Measurements from ENCODE around the gene LSP1. TPM values are rescaled to one million over a fixed set of nuclear protein-coding genes. Genes with fewer than 3 reads are reported as not detected.

The LSP1 gene
- total and polyA plus RNA-seq, 2 of the 8 experiments (the other 6 are each of a cell fraction or from before 2014, with no cell fraction given): 0.03 TPM; not detected in 1

DNA sequence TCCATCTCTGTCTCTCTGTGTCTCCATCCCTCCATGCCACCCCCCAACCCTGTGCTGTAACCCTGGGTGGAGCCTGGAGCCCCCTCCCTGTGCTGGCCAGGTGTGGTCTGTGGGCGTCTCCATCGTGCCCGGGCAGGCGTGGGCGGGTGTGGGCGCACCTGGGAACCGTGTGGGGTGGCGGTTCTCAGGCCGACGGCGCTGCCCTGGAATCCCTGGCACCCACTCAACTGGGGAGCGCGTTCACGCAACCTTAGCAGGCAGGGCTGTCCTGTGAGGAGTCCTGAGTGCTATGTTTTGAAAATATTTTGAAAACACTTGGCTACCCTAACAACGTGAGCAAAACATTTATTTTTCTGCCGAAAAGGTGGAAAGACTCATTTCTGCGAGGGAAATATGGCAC, 71.3 kb downstream of the LSP1 start:
- no peak overlapping the region for H3K14ac ChIP-seq (ENCODE audit: insufficient read length)
- 79% methylated on average over 14 of the region's 17 CpGs; no CpG with 5 or more reads in 1 of the 2 experiments for WGBS, 2 experiments (ENCODE audit: extremely low coverage in 1 of 2, insufficient coverage in 1 of 2, insufficient read length in 1 of 2, insufficient replicate concordance in 2 of 2, low coverage in 1 of 2, low lambda C conversion rate in 2 of 2, missing lambda C conversion rate in 1 of 2)
- H4K5ac ChIP-seq (ENCODE audit: insufficient read length, low read depth, low read length): no peak overlapping the region
- H3K79me1 ChIP-seq (ENCODE audit: low read depth, low read length): no peaks in the 10 kb centered on the region
- no peak overlapping the region for H3K4me3 ChIP-seq (ENCODE audit: extremely low read depth in 1 of 4, insufficient read depth in 2 of 4, low read depth in 3 of 4, low read length in 4 of 4)
- peaks cover 0 to 3% (median 0%) of the 10 kb centered on the region in 4 experiments; a peak in 3 of 7 replicates for H3K4me1 ChIP-seq (replicated peaks in 1 of 4; ENCODE audit: control insufficient read depth in 3 of 4, insufficient read depth in 4 of 4, low read length in 3 of 4)
- no peak for DNase-seq (ENCODE audit: low read depth in 1 of 2, low spot score in 2 of 2)
- H3K9ac ChIP-seq (replicated peaks in 1 of 4; ENCODE audit: extremely low read depth in 1 of 4, low read depth in 3 of 4, low read length in 3 of 4): no peak overlapping the region
- no peak overlapping the region for H2BK5ac ChIP-seq (ENCODE audit: low read depth, low read length)
- no peaks in the 10 kb centered on the region for H3K9me3 ChIP-seq (ENCODE audit: insufficient read depth in 2 of 2, low read depth in 1 of 2, low read length in 1 of 2)
- H2AK5ac ChIP-seq (ENCODE audit: low read depth, low read length): no peak overlapping the region
- CTCF ChIA-PET (ENCODE audit: partially characterized antibody): interaction anchor here (0.7 to 1.7 kb wide), 2 partner anchors 11 to 48 kb away, joined by 3 read pairs; no protein-coding TSS in a partner anchor
- no peak overlapping the region for H2BK120ac ChIP-seq (replicated peaks; ENCODE audit: low read depth, low read length)
- no peaks in the 10 kb centered on the region for H4K20me1 ChIP-seq (replicated peaks in 1 of 2; ENCODE audit: control insufficient read depth in 1 of 2, insufficient read depth in 2 of 2, low read length in 2 of 2)
- H2BK20ac ChIP-seq (ENCODE audit: low read length): no peak overlapping the region
- no peak overlapping the region for H2BK15ac ChIP-seq (ENCODE audit: low read length)
- H3K79me2 ChIP-seq (ENCODE audit: control insufficient read depth in 1 of 2, insufficient read depth in 2 of 2, low read length in 2 of 2): no peaks in the 10 kb centered on the region
- no peak overlapping the region for H3K18ac ChIP-seq (ENCODE audit: extremely low read depth, low read length)
- no peaks in the 10 kb centered on the region for H3K27me3 ChIP-seq (replicated peaks in 1 of 4; ENCODE audit: control insufficient read depth in 3 of 4, extremely low read depth in 1 of 4, insufficient read depth in 3 of 4, low read length in 3 of 4)
- POLR2A ChIA-PET (ENCODE audit: partially characterized antibody): no interaction called here
- no peak overlapping the region for H2BK12ac ChIP-seq (ENCODE audit: low read depth, low read length)
- no peak overlapping the region for H3K4me2 ChIP-seq (ENCODE audit: insufficient read depth in 1 of 2, low read depth in 2 of 2, low read length in 2 of 2)
- H3K56ac ChIP-seq (replicated peaks; ENCODE audit: insufficient read length, low read depth, low read length): no peak overlapping the region
- H3K4ac ChIP-seq (replicated peaks; ENCODE audit: insufficient read length, low read depth, low read length): no peak overlapping the region
- no peaks in the 10 kb centered on the region for H3K23me2 ChIP-seq (ENCODE audit: low read depth, low read length)
- no peak for FAIRE-seq
- H3K36me3 ChIP-seq (ENCODE audit: control insufficient read depth in 2 of 4, insufficient read depth in 4 of 4, low read length in 3 of 4): no peaks in the 10 kb centered on the region
- no peak overlapping the region for H2AFZ ChIP-seq (ENCODE audit: low read length)
- no peak overlapping the region for H3K27ac ChIP-seq (ENCODE audit: low read depth, low read length)
- H3K23ac ChIP-seq (ENCODE audit: insufficient read length): no peak overlapping the region
- H4K8ac ChIP-seq (ENCODE audit: extremely low read depth, insufficient read depth, low read length): no peak overlapping the region
- no peak for TF ChIP-seq SIX5 (IDR thresholded peaks at IDR 0.05; ENCODE audit: low read depth, low read length)
- TF ChIP-seq TEAD4 (IDR thresholded peaks at IDR 0.05; ENCODE audit: low read depth, low read length): no peak
- no peak for TF ChIP-seq CHD1 (IDR thresholded peaks at IDR 0.05; ENCODE audit: low read depth, low read length)
- no peak for TF ChIP-seq GABPA (IDR thresholded peaks at IDR 0.05; ENCODE audit: borderline replicate concordance, insufficient read depth, low read length)
- TF ChIP-seq TBP (IDR thresholded peaks at IDR 0.05; ENCODE audit: low read depth, low read length): no peak
- TF ChIP-seq BRCA1 (IDR thresholded peaks at IDR 0.05; ENCODE audit: low read depth, low read length): no peak
- no peak for TF ChIP-seq RAD21 (IDR thresholded peaks at IDR 0.05 in 1 of 2, conservative IDR thresholded peaks at IDR 0.05 in 1 of 2; ENCODE audit: low read depth in 2 of 2, low read length in 2 of 2)
- no peak for TF ChIP-seq RXRA (IDR thresholded peaks at IDR 0.05; ENCODE audit: insufficient read depth, low read depth, low read length)
- TF ChIP-seq CHD2 (IDR thresholded peaks at IDR 0.05; ENCODE audit: low read length): no peak
- TF ChIP-seq EP300 (IDR thresholded peaks at IDR 0.05; ENCODE audit: borderline replicate concordance in 1 of 2, low read depth in 2 of 2, low read length in 2 of 2): no peak
- H4K91ac ChIP-seq (replicated peaks; ENCODE audit: insufficient read length, low read length): no peak overlapping the region

Data from H1 (cell line).